NCI-H345 treated with DMSO at 0.1 percent for 48 hours (cell line): ENCODE measurements around the gene ZSWIM8.

Experiments
- DNase-seq: peaks from one replicate; lab custom pipeline; 2025; ENCODE audit not compliant: unreplicated experiment; lab: John Stamatoyannopoulos, UW

The ZSWIM8 gene

GRCh38 chr10:73840403-73841060, 55.1 kb downstream of the ZSWIM8 start:
- no peak for DNase-seq

- DNase-seq = no peak
Measured at GRCh38 chr10:73841061-73841421, 55.6 kb downstream of the ZSWIM8 start.

- no peak for DNase-seq
Measured at GRCh38 chr10:73841526-73842285, 56.3 kb downstream of the ZSWIM8 start.

- no peak for DNase-seq
Measured at GRCh38 chr10:73842349-73842748, 56.9 kb downstream of the ZSWIM8 start.

GRCh38 chr10:73843261-73843660, 57.9 kb downstream of the ZSWIM8 start:
- DNase-seq = no peak

- no peak for DNase-seq
Measured at GRCh38 chr10:73847031-73847430, 61.6 kb downstream of the ZSWIM8 start.

GRCh38 chr10:73848821-73849489, 63.5 kb downstream of the ZSWIM8 start:
- no peak for DNase-seq

GRCh38 chr10:73850211-73850610, 64.8 kb downstream of the ZSWIM8 start:
- DNase-seq = no peak

- DNase-seq = no peak
Measured at GRCh38 chr10:73850863-73851461, 65.6 kb downstream of the ZSWIM8 start.
